Neural cell (in vitro differentiated cells): ENCODE data around the gene KIRREL3.

Experiments
- CTCF ChIP-seq: fragments of 450-650 bp; IDR thresholded peaks from 2 replicates; pipeline ENCODE4 v1.5.1; 2014; ENCODE audit warnings: antibody characterized with exemption, mild to moderate bottlenecking, moderate library complexity; ENCODE audit not compliant: poor library complexity, severe bottlenecking
- EP300 ChIP-seq: fragments of 450-650 bp; conservative IDR thresholded peaks from 2 replicates; pipeline ENCODE4 v1.6.1; 2014; ENCODE audit warnings: antibody characterized with exemption, mild to moderate bottlenecking, moderate library complexity; ENCODE audit not compliant: poor library complexity, severe bottlenecking
- RAD21 ChIP-seq: fragments of 450-650 bp; conservative IDR thresholded peaks from 2 replicates; pipeline ENCODE4 v1.6.1; 2014; ENCODE audit warnings: antibody characterized with exemption, mild to moderate bottlenecking, moderate library complexity
- REST ChIP-seq: IDR thresholded peaks from 2 replicates; pipeline ENCODE4 v1.6.1; 2012; ENCODE audit warnings: borderline replicate concordance

DNA sequence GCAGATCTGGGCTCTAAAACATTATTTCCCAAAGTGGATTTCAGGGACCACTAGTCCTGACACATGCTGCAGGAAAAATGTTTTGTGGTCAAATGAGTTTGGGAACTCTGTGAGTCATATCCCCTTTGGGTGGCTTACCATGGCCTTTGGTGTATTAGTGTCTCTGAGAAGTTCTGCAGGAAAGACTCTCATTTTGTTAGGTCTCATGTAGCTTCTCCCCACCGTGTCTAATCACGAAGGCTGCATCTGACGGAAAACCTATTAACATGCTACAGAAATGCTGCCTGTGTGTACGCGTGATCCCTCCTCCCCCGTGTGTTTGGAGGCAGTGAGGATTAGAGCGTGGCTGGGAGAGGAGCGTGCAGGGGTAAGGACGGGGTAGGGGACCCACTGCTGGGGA, 453.4 kb downstream of the KIRREL3 start:
- no peak for TF ChIP-seq CTCF
- no peak for TF ChIP-seq RAD21
- no peak for TF ChIP-seq EP300
- TF ChIP-seq REST: no peak
